Transverse colon (tissue), 4 donors: Measurements from ENCODE around the gene KCNK18.

Experiments used
- POLR2A ChIP-seq: fragments of 450-650 bp; IDR thresholded peaks from one replicate; pipeline ENCODE4 v1.6.1; 2016; ENCODE audit warnings: antibody characterized with exemption, mild to moderate bottlenecking, moderate library complexity
- POLR2AphosphoS5 ChIP-seq, 3 donors: sonication (generic); formaldehyde crosslinking; IDR thresholded peaks; one replicate each; pipeline ENCODE4 v1.6.1; 2016; ENCODE audit warnings: antibody characterized with exemption in 3 of 3
- TF ChIP-seq, protein P1 (sequence below), 5 experiments: fragments of 200-600 bp in 3 of 5; fragments of 450-650 bp in 2 of 5; sonication (generic) in 3 of 5; IDR thresholded peaks; 1 replicate in 2 of 5; 2 replicates in 3 of 5; pipeline ENCODE4 v1.5.1; 2016 to 2017; ENCODE audit warnings: antibody characterized with exemption in 5 of 5, inconsistent platforms in 3 of 5, mild to moderate bottlenecking in 2 of 5, moderate library complexity in 1 of 5

DNA sequence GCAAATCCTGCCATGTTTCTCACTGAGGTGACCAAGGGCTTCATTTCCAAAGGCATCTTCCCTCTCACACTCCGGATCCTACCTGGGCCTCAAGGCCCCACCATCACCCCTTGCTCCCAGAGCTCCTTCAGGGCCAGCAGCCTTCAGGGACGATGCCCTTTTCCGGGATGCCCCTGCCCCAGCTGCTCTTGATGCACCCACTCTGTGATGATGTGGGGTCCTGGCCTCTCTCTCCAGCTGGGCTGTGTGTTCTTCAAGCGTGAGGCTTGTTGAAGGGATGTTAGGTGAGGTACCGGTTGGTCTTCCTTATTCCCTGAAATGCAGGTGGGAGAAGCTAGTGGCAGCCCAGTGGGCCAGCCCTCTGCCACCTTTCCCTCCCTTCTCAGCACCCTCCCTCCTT lies 25.3 kb downstream of the KCNK18 start:
- TF ChIP-seq POLR2A (no peak), POLR2AphosphoS5 (IDR thresholded peaks at IDR 0.05) (no peak)
- TF ChIP-seq, protein P1, sequence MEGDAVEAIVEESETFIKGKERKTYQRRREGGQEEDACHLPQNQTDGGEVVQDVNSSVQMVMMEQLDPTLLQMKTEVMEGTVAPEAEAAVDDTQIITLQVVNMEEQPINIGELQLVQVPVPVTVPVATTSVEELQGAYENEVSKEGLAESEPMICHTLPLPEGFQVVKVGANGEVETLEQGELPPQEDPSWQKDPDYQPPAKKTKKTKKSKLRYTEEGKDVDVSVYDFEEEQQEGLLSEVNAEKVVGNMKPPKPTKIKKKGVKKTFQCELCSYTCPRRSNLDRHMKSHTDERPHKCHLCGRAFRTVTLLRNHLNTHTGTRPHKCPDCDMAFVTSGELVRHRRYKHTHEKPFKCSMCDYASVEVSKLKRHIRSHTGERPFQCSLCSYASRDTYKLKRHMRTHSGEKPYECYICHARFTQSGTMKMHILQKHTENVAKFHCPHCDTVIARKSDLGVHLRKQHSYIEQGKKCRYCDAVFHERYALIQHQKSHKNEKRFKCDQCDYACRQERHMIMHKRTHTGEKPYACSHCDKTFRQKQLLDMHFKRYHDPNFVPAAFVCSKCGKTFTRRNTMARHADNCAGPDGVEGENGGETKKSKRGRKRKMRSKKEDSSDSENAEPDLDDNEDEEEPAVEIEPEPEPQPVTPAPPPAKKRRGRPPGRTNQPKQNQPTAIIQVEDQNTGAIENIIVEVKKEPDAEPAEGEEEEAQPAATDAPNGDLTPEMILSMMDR (IDR thresholded peaks at IDR 0.05): no peak
